ENCODE results near the gene SUN3. TPM values are rescaled to one million over a fixed set of nuclear protein-coding genes. Genes with fewer than 3 reads are reported as not detected.
A peak's percentile ranks its signal among the peaks of the same experiment; 100 is the strongest.
"Not testable (repeated sequence)": the region's sequence is repeated elsewhere in the genome, so short reads cannot be mapped to it uniquely, and the experiment has no call there.

The SUN3 gene
- total RNA-seq, 2 donors from 2014 or later, result 0.99 TPM; not detected in 1

DNA sequence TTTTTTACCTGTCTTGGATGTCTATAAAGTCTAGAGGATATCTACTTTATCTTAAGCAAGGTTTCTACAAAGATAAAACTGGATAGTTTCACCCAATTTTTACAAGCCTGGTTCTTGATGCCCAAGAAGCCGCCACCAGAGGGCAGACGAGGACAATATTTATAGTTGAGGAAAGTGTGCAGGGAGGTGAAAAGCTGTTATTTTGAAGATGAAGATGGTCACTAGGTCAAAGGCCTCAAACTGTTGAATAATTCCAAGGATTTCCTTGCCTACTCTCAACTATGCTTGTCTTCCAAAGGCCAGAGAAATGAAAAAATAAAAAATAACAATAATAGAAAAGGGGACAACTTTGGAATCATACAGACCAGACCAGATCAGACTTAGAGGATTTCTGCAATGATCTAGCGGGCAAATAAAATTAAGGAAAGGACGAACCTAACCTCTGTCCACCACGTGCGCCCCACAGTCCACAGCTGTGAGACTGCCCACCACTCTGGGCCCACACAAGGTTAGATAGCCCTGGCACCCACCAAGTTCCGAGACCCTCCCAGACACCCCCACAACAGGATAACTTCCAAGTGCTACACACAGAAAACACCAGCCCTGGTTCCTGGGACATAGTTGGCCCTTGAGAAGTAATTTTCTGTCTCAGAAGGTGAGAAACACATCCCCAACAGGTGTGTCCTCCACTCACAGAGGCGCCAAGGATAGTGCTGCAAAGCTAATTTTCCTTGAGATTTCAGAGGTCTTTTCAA is 83.5 kb downstream of the SUN3 start:
- ATAC-seq (replicated peaks in 1 of 2), result peak in 1 of 2 donors; percentile 44
- no peak overlapping the region for H3K27ac Mint-ChIP-seq

GRCh38 chr7:47944536-47945260 is 84.2 kb downstream of the SUN3 start:
- no peak overlapping the region for H3K4me3 Mint-ChIP-seq
- no peaks in the 10 kb centered on the region for H3K4me1 Mint-ChIP-seq (ENCODE audit: low read depth)
- no peak for ATAC-seq (replicated peaks in 1 of 2)
- H3K27ac Mint-ChIP-seq, result no peak overlapping the region
- DNase-seq, result no peak
- no peaks in the 10 kb centered on the region for H3K36me3 Mint-ChIP-seq (ENCODE audit: insufficient read depth in 2 of 2)
- no peaks in the 10 kb centered on the region for H3K27me3 Mint-ChIP-seq (ENCODE audit: low read depth)
- H3K9me3 Mint-ChIP-seq, result no peaks in the 10 kb centered on the region

More for the DNA sequence above, 83.5 kb downstream of the SUN3 start:
- H3K4me1 Mint-ChIP-seq (ENCODE audit: low read depth), result no peaks in the 10 kb centered on the region
- no peaks in the 10 kb centered on the region for H3K27me3 Mint-ChIP-seq (ENCODE audit: low read depth)
- H3K36me3 Mint-ChIP-seq (ENCODE audit: insufficient read depth in 2 of 2), result no peaks in the 10 kb centered on the region
- H3K4me3 Mint-ChIP-seq, result no peak overlapping the region
- DNase-seq, result peak; percentile 72 to 75
- no peaks in the 10 kb centered on the region for H3K9me3 Mint-ChIP-seq

- ATAC-seq (replicated peaks in 1 of 2) (no peak), DNase-seq (no peak)
- Mint-ChIP-seq H3K4me1 (ENCODE audit: low read depth) (no peaks in the 10 kb centered on the region), H3K36me3 (ENCODE audit: insufficient read depth in 2 of 2) (no peaks in the 10 kb centered on the region), H3K4me3 (no peak overlapping the region), H3K27ac (no peak overlapping the region), H3K27me3 (ENCODE audit: low read depth) (no peaks in the 10 kb centered on the region), H3K9me3 (no peaks in the 10 kb centered on the region)
These were observed 85.0 kb downstream of the SUN3 start for GRCh38 chr7:47943676-47944474.

GRCh38 chr7:47942651-47943050 is 86.3 kb downstream of the SUN3 start:
- DNase-seq; H3K4me1 Mint-ChIP-seq (ENCODE audit: low read depth); H3K27ac Mint-ChIP-seq; H3K9me3 Mint-ChIP-seq; H3K27me3 Mint-ChIP-seq (ENCODE audit: low read depth); H3K36me3 Mint-ChIP-seq (ENCODE audit: insufficient read depth in 2 of 2); H3K4me3 Mint-ChIP-seq; ATAC-seq (replicated peaks in 1 of 2): not testable (repeated sequence)

- Mint-ChIP-seq H3K27me3 (ENCODE audit: low read depth) (no peaks in the 10 kb centered on the region), H3K4me1 (ENCODE audit: low read depth) (peaks cover 9% of the 10 kb centered on the region), H3K36me3 (ENCODE audit: insufficient read depth in 2 of 2) (no peaks in the 10 kb centered on the region), H3K9me3 (no peaks in the 10 kb centered on the region), H3K27ac (no peak overlapping the region), H3K4me3 (no peak overlapping the region)
- DNase-seq (no peak), ATAC-seq (replicated peaks in 1 of 2) (no peak)
These were observed 86.8 kb downstream of the SUN3 start for GRCh38 chr7:47942132-47942531.

DNA sequence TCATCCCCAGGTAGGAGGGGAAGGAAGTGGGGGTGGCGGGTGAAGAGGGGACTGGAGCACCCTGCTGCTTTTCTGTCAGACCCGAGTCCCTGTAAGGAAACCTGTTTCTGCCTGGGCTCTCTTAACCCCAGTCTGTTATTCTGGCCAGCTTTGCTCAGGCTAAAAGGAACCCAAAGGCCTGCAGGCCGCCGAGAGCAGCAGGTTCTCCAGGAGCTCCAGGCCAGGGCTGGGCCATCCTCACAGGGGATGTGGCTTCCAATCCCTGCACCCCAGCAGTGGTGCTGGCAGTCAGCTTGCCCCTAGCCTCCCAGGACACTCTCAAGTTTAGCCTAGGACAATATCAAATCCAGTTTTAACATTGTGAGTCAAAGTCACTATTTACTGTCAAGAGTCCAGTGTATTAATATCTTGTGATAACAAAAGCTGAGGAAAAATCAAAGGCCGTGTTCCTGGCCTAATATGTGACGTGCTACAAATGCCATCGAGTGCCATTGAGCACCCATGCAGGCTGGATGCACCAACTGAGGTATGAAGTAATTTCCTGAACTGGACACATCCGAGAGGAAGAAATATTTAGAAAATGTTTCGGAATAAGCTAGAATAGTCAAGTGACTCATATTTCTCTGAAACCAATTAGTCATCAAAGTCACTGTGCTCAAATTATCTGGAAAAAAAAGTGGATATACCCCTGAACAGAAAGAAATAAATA is 87.6 kb downstream of the SUN3 start:
- ATAC-seq (replicated peaks in 1 of 2) (no peak), DNase-seq (no peak)
- H3K4me3 Mint-ChIP-seq, result no peak overlapping the region
- H3K9me3 Mint-ChIP-seq, result no peaks in the 10 kb centered on the region
- no peaks in the 10 kb centered on the region for H3K36me3 Mint-ChIP-seq (ENCODE audit: insufficient read depth in 2 of 2)
- no peaks in the 10 kb centered on the region for H3K27me3 Mint-ChIP-seq (ENCODE audit: low read depth)
- peaks cover 9% of the 10 kb centered on the region for H3K4me1 Mint-ChIP-seq (ENCODE audit: low read depth)
- H3K27ac Mint-ChIP-seq, result no peak overlapping the region

GRCh38 chr7:47940088-47941013 is 88.6 kb downstream of the SUN3 start:
- ATAC-seq (replicated peaks in 1 of 2), result no peak
- Mint-ChIP-seq H3K9me3 (no peaks in the 10 kb centered on the region), H3K36me3 (ENCODE audit: insufficient read depth in 2 of 2) (no peaks in the 10 kb centered on the region), H3K27ac (no peak overlapping the region), H3K4me1 (ENCODE audit: low read depth) (peaks cover 9% of the 10 kb centered on the region), H3K4me3 (no peak overlapping the region), H3K27me3 (ENCODE audit: low read depth) (no peaks in the 10 kb centered on the region)
- no peak for DNase-seq

- Mint-ChIP-seq H3K4me3 (no peak overlapping the region), H3K4me1 (ENCODE audit: low read depth) (peaks cover 9% of the 10 kb centered on the region), H3K27ac (no peak overlapping the region), H3K27me3 (ENCODE audit: low read depth) (no peaks in the 10 kb centered on the region), H3K36me3 (ENCODE audit: insufficient read depth in 2 of 2) (no peaks in the 10 kb centered on the region), H3K9me3 (no peaks in the 10 kb centered on the region)
- DNase-seq, result no peak
- no peak for ATAC-seq (replicated peaks in 1 of 2)
These were observed 89.4 kb downstream of the SUN3 start for GRCh38 chr7:47939425-47940036.

DNA sequence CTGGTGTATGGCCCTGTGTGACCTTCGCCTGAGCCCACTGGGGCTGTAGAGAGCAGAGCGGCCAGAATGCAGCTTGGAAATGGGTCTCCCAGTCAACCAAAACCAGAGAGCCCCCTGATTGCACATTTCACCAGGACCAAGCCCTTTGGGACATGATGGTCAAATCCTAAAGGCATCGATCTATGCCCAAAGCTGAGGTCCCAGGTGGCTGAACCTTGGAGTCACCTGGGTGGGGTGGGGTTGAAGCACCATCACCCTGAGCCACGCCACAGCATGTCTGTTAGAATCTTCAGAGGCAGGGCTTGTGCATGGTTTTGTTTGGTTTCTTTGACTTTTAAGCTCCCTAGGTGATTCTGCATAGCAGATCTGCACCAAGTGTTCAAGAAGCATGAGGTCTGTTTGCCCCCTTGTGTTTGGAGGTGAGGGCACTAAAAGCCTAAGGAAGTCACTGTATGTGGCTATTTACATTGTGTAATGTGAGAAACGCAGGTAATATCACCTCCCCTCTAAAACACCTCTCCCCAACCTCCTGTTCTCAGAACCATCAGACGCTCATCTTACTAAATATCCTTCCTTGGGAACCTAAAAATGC is 90.2 kb downstream of the SUN3 start:
- no peak overlapping the region for H3K27ac Mint-ChIP-seq
- H3K9me3 Mint-ChIP-seq, result no peaks in the 10 kb centered on the region
- ATAC-seq (replicated peaks in 1 of 2) (no peak), DNase-seq (no peak)
- H3K4me3 Mint-ChIP-seq, result no peak overlapping the region
- H3K36me3 Mint-ChIP-seq (ENCODE audit: insufficient read depth in 2 of 2), result no peaks in the 10 kb centered on the region
- no peaks in the 10 kb centered on the region for H3K27me3 Mint-ChIP-seq (ENCODE audit: low read depth)
- H3K4me1 Mint-ChIP-seq (ENCODE audit: low read depth), result peaks cover 9% of the 10 kb centered on the region

GRCh38 chr7:47937711-47938573 is 91.0 kb downstream of the SUN3 start:
- Mint-ChIP-seq H3K9me3 (no peaks in the 10 kb centered on the region), H3K27ac (peak overlapping the region; percentile 2), H3K4me1 (ENCODE audit: low read depth) (peaks cover 9% of the 10 kb centered on the region), H3K4me3 (peak overlapping the region in 1 of 2 donors; percentile 50), H3K36me3 (ENCODE audit: insufficient read depth in 2 of 2) (no peaks in the 10 kb centered on the region), H3K27me3 (ENCODE audit: low read depth) (no peaks in the 10 kb centered on the region)
- DNase-seq, result no peak
- ATAC-seq (replicated peaks in 1 of 2), result no peak
